Body of pancreas (tissue), 4 donors: Measurements from ENCODE around the gene SESTD1. TPM values are rescaled to one million over a fixed set of nuclear protein-coding genes. Genes with fewer than 3 reads are reported as not detected.

ENCODE experiments used
- ATAC-seq: fragments of 150-250 bp; one replicate; pipeline ENCODE4 v1.9.1; 2016
- DNase-seq, 4 donors: peaks; one replicate each; pipeline ENCODE4 v3.0.0-alpha.2; 2019
- H3K27ac ChIP-seq, 4 donors: fragments of 200-600 bp; sonication (generic); 1 replicate in 3 of 4; 2 replicates in 1 of 4; pipeline versions ENCODE4 v1.5.1 to v1.6.1; 2016 to 2019; ENCODE audit warnings: mild to moderate bottlenecking in 1 of 4, mixed read lengths in 1 of 4, moderate library complexity in 1 of 4
- H3K27me3 ChIP-seq, 2 donors: fragments of 200-600 bp; sonication (generic); one replicate each; pipeline ENCODE4 v1.6.0; 2016; ENCODE audit warnings: mild to moderate bottlenecking in 1 of 2
- H3K36me3 ChIP-seq, 2 donors: fragments of 200-600 bp; sonication (generic); replicated peaks in 1 of 2; 2 replicates each; pipeline ENCODE4 v1.5.1; 2016; ENCODE audit warnings: low read depth in 2 of 2; ENCODE audit not compliant: insufficient read depth in 1 of 2
- H3K4me1 ChIP-seq: fragments of 200-600 bp; sonication (generic); one replicate; pipeline ENCODE4 v1.6.0; 2016
- H3K4me3 ChIP-seq, 2 donors: fragments of 200-600 bp; sonication (generic); 1 replicate in 1 of 2; 2 replicates in 1 of 2; pipeline ENCODE4 v1.5.1; 2016 to 2019
- H3K9me3 ChIP-seq, 3 donors: fragments of 200-600 bp; sonication (generic); 1 replicate in 2 of 3; 2 replicates in 1 of 3; pipeline ENCODE4 v1.5.1; 2016
- POLR2A ChIP-seq, 3 donors: fragments of 450-650 bp; IDR thresholded peaks; one replicate each; pipeline ENCODE4 v1.6.1; 2016; ENCODE audit warnings: antibody characterized with exemption in 3 of 3, mild to moderate bottlenecking in 2 of 3
- WGBS, 2 donors: methylation state at CpG; one replicate each; pipeline ENCODE4 v1.1.5; 2017; 5-methylcytosine and 5-hydroxymethylcytosine counted together
- intact Hi-C: fragments of 100-400 bp; cut with DNase I; formaldehyde crosslinking; loops from one replicate; pipeline ENCODE4 v1.15.1; 2023
- total RNA-seq, 2 donors: library from RNA; depleted of rRNA; stranded (reverse); fragments of >200 nt; gene quantifications; one replicate each; pipeline ENCODE4 v1.1.0, GENCODE V29; 2016
- TF ChIP-seq, protein P1 (sequence below), 7 experiments: fragments of 450-650 bp in 4 of 7; fragments of 200-600 bp in 3 of 7; sonication (generic) in 3 of 7; IDR thresholded peaks; one replicate each; pipeline ENCODE4 v1.5.1; 2016 to 2019; ENCODE audit warnings: antibody characterized with exemption in 7 of 7

The SESTD1 gene
- total RNA-seq, 2 donors from 2014 or later, result 13.2 to 24.4 TPM

DNA sequence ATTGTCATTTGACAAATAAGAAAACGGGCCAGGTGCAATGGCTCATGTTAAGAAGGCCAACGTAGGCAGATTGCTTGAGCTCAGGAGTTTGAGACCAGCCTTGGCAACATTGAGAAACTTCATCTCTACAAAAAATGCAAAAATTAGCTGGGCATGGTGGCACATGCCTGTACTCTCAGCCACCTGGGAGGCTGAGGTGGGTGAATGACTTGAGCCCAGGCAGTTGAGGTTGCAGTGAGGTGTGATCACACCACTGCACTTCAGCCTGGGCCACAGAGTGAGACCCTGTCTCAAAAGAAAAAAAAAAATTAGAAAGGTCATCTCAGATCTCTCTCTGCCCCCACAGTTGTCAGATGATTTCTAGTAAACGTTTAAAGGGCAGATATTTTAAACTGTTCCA lies 4.4 kb downstream of the SESTD1 start:
- H3K4me3 ChIP-seq, result no peak overlapping the region
- TF ChIP-seq POLR2A (IDR thresholded peaks at IDR 0.05), result no peak
- TF ChIP-seq, protein P1, sequence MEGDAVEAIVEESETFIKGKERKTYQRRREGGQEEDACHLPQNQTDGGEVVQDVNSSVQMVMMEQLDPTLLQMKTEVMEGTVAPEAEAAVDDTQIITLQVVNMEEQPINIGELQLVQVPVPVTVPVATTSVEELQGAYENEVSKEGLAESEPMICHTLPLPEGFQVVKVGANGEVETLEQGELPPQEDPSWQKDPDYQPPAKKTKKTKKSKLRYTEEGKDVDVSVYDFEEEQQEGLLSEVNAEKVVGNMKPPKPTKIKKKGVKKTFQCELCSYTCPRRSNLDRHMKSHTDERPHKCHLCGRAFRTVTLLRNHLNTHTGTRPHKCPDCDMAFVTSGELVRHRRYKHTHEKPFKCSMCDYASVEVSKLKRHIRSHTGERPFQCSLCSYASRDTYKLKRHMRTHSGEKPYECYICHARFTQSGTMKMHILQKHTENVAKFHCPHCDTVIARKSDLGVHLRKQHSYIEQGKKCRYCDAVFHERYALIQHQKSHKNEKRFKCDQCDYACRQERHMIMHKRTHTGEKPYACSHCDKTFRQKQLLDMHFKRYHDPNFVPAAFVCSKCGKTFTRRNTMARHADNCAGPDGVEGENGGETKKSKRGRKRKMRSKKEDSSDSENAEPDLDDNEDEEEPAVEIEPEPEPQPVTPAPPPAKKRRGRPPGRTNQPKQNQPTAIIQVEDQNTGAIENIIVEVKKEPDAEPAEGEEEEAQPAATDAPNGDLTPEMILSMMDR (IDR thresholded peaks at IDR 0.05), result no peak
- no peaks in the 10 kb centered on the region for H3K36me3 ChIP-seq
- no peak for ATAC-seq
- WGBS, 2 donors, result 56 to 63% methylated on average over 3 of the region's 3 CpGs
- no peak for DNase-seq
- no peaks in the 10 kb centered on the region for H3K27me3 ChIP-seq
- no peaks in the 10 kb centered on the region for H3K9me3 ChIP-seq
- intact Hi-C loops, result no loop called here
- H3K27ac ChIP-seq, result no peak overlapping the region
- peaks cover 24% of the 10 kb centered on the region for H3K4me1 ChIP-seq

DNA sequence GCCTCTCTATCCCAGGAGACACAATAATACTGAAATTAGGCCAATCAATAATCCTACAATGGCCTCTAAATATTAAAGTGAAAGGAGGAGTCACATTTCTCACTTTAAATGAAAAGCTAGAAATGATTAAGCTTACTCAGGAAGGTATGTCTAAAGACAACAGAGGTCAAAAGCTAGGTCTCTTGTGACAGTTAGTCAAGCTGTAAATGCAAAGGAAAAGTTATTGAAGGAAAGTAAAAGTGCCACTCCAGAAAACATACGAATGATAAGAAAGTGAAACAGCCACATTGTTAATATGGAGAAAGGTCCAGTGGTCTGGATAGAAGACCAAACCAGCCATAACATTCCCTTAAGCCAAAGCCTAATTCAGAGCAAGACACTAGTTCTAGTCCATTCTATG lies 9.5 kb downstream of the SESTD1 start:
- Histone ChIP-seq H3K9me3 (no peaks in the 10 kb centered on the region), H3K27ac (no peak overlapping the region), H3K4me3 (no peak overlapping the region), H3K27me3 (no peaks in the 10 kb centered on the region), H3K36me3 (no peaks in the 10 kb centered on the region), H3K4me1 (peaks cover 15% of the 10 kb centered on the region)
- TF ChIP-seq, protein P1 (IDR thresholded peaks at IDR 0.05), result no peak
- TF ChIP-seq POLR2A (IDR thresholded peaks at IDR 0.05), result no peak
- DNase-seq, result no peak
- intact Hi-C loops, result no loop called here
- WGBS, 2 donors, result 71 to 72% methylated on average over 1 of the region's 1 CpG
- no peak for ATAC-seq

DNA sequence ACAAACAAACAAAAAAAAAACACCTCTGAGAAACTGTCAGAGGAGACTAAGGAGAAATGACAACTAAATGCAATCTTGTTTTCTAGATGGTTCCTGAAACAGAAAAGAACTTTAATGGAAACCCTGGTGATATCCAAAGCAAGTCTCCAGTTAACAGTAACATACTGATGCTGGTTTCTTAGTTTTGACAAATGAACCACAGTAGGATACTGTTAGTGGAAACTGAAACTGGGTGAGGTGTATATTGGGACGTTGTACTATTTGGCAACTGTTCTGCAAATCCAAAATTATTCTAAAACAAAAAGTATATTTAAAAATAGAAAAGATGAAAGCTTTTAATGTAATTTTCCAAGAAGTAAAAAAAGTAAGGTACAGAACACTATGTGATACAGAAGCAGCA lies 11.4 kb downstream of the SESTD1 start:
- H3K36me3 ChIP-seq, result no peaks in the 10 kb centered on the region
- 33 to 37% methylated on average over 1 of the region's 1 CpG for WGBS, 2 donors
- intact Hi-C loops, result no loop called here
- H3K27me3 ChIP-seq, result no peaks in the 10 kb centered on the region
- peaks cover 6% of the 10 kb centered on the region for H3K4me1 ChIP-seq
- no peak overlapping the region for H3K4me3 ChIP-seq
- DNase-seq (no peak), ATAC-seq (no peak)
- H3K27ac ChIP-seq, result no peak overlapping the region
- TF ChIP-seq POLR2A (IDR thresholded peaks at IDR 0.05), result no peak
- TF ChIP-seq, protein P1 (IDR thresholded peaks at IDR 0.05), result no peak
- no peaks in the 10 kb centered on the region for H3K9me3 ChIP-seq

DNA sequence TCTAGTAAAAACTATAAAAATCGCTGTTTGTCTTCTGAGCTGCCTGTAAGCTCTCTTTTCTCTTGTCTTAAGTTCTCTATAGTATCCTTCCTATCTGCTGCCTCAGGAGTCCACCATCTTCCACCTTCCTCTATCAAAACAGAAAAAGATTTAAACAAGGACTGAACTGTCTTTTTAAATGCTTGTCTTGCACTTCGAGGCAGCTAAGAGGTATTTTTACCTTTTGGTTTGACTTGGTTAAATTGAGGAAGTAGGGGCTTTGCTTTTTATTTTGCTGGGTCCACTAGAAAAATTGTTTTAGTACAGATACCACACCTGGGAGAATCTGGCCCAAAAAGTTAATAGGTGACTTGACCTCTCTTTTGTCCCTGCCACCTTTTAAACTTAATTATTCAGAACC lies 12.2 kb downstream of the SESTD1 start:
- H3K27me3 ChIP-seq, result no peaks in the 10 kb centered on the region
- no peak for TF ChIP-seq POLR2A (IDR thresholded peaks at IDR 0.05)
- TF ChIP-seq, protein P1 (IDR thresholded peaks at IDR 0.05), result no peak
- H3K9me3 ChIP-seq, result no peaks in the 10 kb centered on the region
- intact Hi-C loops, result no loop called here
- DNase-seq (no peak), ATAC-seq (no peak)
- peaks cover 4% of the 10 kb centered on the region for H3K4me1 ChIP-seq
- 61 to 64% methylated on average over 2 of the region's 2 CpGs for WGBS, 2 donors
- no peak overlapping the region for H3K27ac ChIP-seq
- H3K4me3 ChIP-seq, result no peak overlapping the region
- no peaks in the 10 kb centered on the region for H3K36me3 ChIP-seq

DNA sequence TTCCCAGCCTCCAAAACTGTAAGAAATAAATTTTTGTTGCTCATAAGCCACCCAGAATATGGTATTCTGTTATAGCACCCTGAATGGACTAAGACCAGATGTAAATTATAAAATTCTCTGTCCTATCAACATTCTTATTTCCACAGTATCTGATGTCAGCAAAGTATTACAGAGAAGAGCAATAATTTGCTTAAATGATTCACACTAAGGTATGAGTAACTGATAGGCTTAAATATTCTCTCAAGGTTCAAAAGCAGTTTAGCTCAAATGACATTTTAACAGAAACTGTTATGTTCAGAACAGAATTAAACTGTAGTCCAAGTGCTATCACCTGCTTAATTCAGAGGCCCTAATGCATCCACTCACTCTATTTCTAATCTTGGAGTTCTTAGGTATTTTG lies 12.8 kb downstream of the SESTD1 start:
- no peaks in the 10 kb centered on the region for H3K9me3 ChIP-seq
- intact Hi-C loops, result no loop called here
- DNase-seq, result no peak
- no peaks in the 10 kb centered on the region for H3K27me3 ChIP-seq
- no peaks in the 10 kb centered on the region for H3K36me3 ChIP-seq
- TF ChIP-seq, protein P1 (IDR thresholded peaks at IDR 0.05), result no peak
- no peak for TF ChIP-seq POLR2A (IDR thresholded peaks at IDR 0.05)
- no peak for ATAC-seq
- no peak overlapping the region for H3K27ac ChIP-seq
- H3K4me1 ChIP-seq, result peaks cover 4% of the 10 kb centered on the region
- H3K4me3 ChIP-seq, result no peak overlapping the region
